ENCODE data around the gene MRPL33.

DNA sequence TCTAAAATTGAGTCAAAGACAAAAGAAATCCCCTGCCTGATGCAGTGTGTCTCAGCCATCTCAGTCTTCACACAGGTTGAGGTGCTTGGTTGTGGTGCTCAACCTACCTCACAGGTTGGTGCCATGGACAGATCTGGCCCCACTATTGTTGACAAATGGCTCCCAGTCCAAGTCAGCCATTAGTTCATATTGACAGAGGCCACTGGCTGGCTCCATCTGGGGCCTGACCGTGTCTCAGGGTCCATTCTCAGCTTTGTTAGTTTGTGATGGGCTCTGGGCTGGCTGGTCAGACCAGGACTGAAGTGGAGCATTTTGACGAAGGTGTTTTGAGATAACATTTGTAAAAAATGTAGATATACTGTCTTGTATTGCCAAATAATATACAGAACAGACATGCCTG, 36.9 kb downstream of the MRPL33 start:
- TF ChIP-seq, protein P1, sequence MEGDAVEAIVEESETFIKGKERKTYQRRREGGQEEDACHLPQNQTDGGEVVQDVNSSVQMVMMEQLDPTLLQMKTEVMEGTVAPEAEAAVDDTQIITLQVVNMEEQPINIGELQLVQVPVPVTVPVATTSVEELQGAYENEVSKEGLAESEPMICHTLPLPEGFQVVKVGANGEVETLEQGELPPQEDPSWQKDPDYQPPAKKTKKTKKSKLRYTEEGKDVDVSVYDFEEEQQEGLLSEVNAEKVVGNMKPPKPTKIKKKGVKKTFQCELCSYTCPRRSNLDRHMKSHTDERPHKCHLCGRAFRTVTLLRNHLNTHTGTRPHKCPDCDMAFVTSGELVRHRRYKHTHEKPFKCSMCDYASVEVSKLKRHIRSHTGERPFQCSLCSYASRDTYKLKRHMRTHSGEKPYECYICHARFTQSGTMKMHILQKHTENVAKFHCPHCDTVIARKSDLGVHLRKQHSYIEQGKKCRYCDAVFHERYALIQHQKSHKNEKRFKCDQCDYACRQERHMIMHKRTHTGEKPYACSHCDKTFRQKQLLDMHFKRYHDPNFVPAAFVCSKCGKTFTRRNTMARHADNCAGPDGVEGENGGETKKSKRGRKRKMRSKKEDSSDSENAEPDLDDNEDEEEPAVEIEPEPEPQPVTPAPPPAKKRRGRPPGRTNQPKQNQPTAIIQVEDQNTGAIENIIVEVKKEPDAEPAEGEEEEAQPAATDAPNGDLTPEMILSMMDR (IDR thresholded peaks at IDR 0.05; ENCODE audit: low read length): no peak
- no peak for TF ChIP-seq EZH2 (optimal IDR thresholded peaks at IDR 0.05; ENCODE audit: low read depth, low read length)

Measured in MM.1S (cell line).